Upper lobe of right lung (tissue), 1 donor: Measurements from ENCODE around the gene OTULINL. TPM values are rescaled to one million over a fixed set of nuclear protein-coding genes. Genes with fewer than 3 reads are reported as not detected.
A peak's percentile ranks its signal among the peaks of the same experiment; 100 is the strongest.

ENCODE experiments used
- ATAC-seq: fragments of 200-7000 bp; cut with Tn5 transposase; one replicate; pipeline ENCODE4 v1.9.1; 2020; ENCODE audit warnings: mild to moderate bottlenecking, moderate library complexity
- DNase-seq: peaks from one replicate; pipeline ENCODE4 v3.0.0-alpha.2; 2020
- H3K27ac ChIP-seq: fragments of 200-600 bp; one replicate; pipeline ENCODE4 v1.8.0; 2022
- H3K27me3 ChIP-seq: fragments of 200-600 bp; one replicate; pipeline ENCODE4 v1.8.0; 2022; ENCODE audit warnings: mild to moderate bottlenecking
- H3K36me3 ChIP-seq: fragments of 200-600 bp; one replicate; pipeline ENCODE4 v1.8.0; 2022
- H3K4me1 ChIP-seq: fragments of 200-600 bp; one replicate; pipeline ENCODE4 v1.8.0; 2022
- H3K4me3 ChIP-seq: fragments of 200-600 bp; one replicate; pipeline ENCODE4 v1.8.0; 2022; ENCODE audit warnings: mild to moderate bottlenecking
- H3K9me3 ChIP-seq: fragments of 200-600 bp; one replicate; pipeline ENCODE4 v1.8.0; 2022
- CTCF ChIP-seq: fragments of 200-600 bp; IDR thresholded peaks from one replicate; pipeline ENCODE4 v1.8.0; 2022; ENCODE audit warnings: antibody characterized with exemption
- intact Hi-C: fragments of 100-400 bp; cut with DNase I; formaldehyde crosslinking; loops from one replicate; pipeline ENCODE4 v1.11.0; 2022
- total RNA-seq: library from RNA; stranded (reverse); fragmentation: NEBNext Ultra II Directional; extraction: Animal tissue kit (Norgen Biotek cat#: 25700); gene quantifications from one replicate; pipeline ENCODE4 v1.2.1, GENCODE V29; 2021
- donor health status: DM: no; HTN: yes; CAD: no; lungs with severe emphysema.

Gene OTULINL
- total RNA-seq, 1 donor from 2014 or later = 104 TPM

- H3K4me3 ChIP-seq = no peak overlapping the region
- no peaks in the 10 kb centered on the region for H3K9me3 ChIP-seq
- intact Hi-C loops = no loop called here
- H3K27ac ChIP-seq = no peak overlapping the region
- TF ChIP-seq CTCF = no peak
- ATAC-seq (no peak), DNase-seq (no peak)
- no peaks in the 10 kb centered on the region for H3K4me1 ChIP-seq
- no peaks in the 10 kb centered on the region for H3K36me3 ChIP-seq
- no peaks in the 10 kb centered on the region for H3K27me3 ChIP-seq
Measured at GRCh38 chr5:14640765-14641164, 59.2 kb downstream of the OTULINL start.

- no peak for TF ChIP-seq CTCF
- Histone ChIP-seq H3K9me3 (no peaks in the 10 kb centered on the region), H3K4me3 (no peak overlapping the region), H3K36me3 (no peaks in the 10 kb centered on the region), H3K27me3 (no peaks in the 10 kb centered on the region), H3K27ac (no peak overlapping the region), H3K4me1 (no peaks in the 10 kb centered on the region)
- ATAC-seq (no peak), DNase-seq (no peak)
- intact Hi-C loops = no loop called here
Measured at GRCh38 chr5:14644623-14645237, 63.1 kb downstream of the OTULINL start.

GRCh38 chr5:14650052-14650451 is 68.5 kb downstream of the OTULINL start:
- no peaks in the 10 kb centered on the region for H3K27me3 ChIP-seq
- H3K9me3 ChIP-seq = no peaks in the 10 kb centered on the region
- H3K4me3 ChIP-seq = no peak overlapping the region
- intact Hi-C loops = no loop called here
- no peaks in the 10 kb centered on the region for H3K4me1 ChIP-seq
- no peak overlapping the region for H3K27ac ChIP-seq
- DNase-seq (no peak), ATAC-seq (peak; percentile 51)
- no peak for TF ChIP-seq CTCF
- H3K36me3 ChIP-seq = no peaks in the 10 kb centered on the region

GRCh38 chr5:14655146-14655741 is 73.7 kb downstream of the OTULINL start:
- DNase-seq (no peak), ATAC-seq (no peak)
- Histone ChIP-seq H3K36me3 (no peaks in the 10 kb centered on the region), H3K4me1 (no peaks in the 10 kb centered on the region), H3K4me3 (no peak overlapping the region), H3K27me3 (no peaks in the 10 kb centered on the region), H3K27ac (no peak overlapping the region), H3K9me3 (no peaks in the 10 kb centered on the region)
- intact Hi-C loops = no loop called here
- TF ChIP-seq CTCF = no peak

GRCh38 chr5:14656898-14657297 is 75.3 kb downstream of the OTULINL start:
- no peak for DNase-seq
- no peak for ATAC-seq
- no peaks in the 10 kb centered on the region for H3K4me1 ChIP-seq
- no peaks in the 10 kb centered on the region for H3K27me3 ChIP-seq
- no peaks in the 10 kb centered on the region for H3K36me3 ChIP-seq
- no peak overlapping the region for H3K27ac ChIP-seq
- TF ChIP-seq CTCF = no peak
- no peak overlapping the region for H3K4me3 ChIP-seq
- H3K9me3 ChIP-seq = no peaks in the 10 kb centered on the region
- intact Hi-C loops = no loop called here
